ENCODE results near the gene TCIRG1.
A peak's percentile ranks its signal among the peaks of the same experiment; 100 is the strongest.

The TCIRG1 gene

DNA sequence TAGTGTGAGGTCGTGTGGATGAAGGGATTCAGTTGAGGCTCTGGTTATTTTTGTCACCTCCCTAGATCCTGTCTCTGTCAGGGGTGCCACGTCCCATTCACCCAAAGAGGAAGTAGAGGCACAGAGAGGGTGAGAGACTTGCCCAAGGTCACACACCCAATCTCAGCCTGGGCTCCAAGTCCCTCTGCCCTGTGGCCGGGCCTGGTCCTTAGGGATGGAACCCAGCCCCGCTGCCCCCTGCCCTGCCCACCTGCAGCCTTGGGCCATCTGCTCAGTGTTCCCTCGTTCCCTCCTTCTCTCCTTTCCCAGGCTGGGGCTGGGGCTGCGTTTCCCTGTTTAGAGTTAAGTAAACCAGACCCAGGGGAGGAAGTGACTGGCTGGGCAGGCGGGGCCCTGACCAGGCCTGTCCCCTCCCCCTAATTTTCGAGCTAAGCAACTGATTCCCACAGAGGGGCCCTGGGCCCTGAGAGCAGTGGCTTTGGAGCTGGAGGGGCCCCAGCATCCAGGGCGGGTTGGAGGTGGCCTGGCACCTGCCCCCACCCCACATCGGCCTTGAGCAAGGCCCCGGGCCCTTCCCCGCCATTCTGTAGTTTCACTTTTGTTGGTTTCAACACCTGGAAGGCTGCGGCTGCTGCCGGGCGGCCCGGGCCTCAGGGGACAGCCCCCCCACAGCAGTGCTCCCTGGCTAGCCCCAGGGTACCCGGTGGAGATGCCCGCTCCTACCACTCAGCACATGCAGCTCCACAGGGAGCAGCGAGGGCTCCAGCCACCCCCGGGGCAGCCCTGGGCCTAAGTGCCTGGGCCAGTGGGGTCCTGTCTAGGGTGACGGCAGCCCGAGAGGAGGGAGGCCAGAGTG, 1.5 kb downstream of the TCIRG1 start:
- peak; percentile 48 for DNase-seq

GRCh38 chr11:68040957-68041591, 2.2 kb downstream of the TCIRG1 start:
- no peak for DNase-seq

DNA sequence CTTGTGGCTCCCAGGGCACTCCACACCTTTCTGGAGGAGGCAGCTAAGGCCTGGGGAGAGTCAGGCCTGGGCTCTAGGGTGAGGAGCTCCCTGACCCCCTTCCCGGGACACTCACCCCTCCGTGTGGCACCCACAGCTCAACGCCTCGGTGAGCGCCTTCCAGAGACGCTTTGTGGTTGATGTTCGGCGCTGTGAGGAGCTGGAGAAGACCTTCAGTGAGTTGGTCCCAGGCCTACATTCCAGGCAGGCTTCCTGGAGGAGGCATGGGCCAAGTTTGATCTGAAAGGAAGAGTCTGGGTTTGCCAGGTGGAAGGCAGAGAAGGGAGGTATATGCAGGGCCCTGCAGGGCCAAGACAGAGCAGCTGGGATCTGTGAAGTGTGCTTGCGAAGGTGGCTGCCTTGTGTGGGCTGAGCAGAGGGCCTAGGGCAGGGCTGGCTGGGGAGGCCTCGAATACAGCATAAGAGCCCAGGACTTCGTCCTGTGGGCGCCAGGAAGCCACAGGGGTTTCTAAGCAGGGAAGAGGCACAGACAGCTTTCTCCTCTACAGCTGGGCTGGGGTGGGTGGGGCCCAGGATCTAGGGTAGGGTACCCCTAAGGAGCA, 2.9 kb downstream of the TCIRG1 start:
- DNase-seq = no peak

- no peak for DNase-seq
Observed at GRCh38 chr11:68042219-68043028, 3.6 kb downstream of the TCIRG1 start.

DNA sequence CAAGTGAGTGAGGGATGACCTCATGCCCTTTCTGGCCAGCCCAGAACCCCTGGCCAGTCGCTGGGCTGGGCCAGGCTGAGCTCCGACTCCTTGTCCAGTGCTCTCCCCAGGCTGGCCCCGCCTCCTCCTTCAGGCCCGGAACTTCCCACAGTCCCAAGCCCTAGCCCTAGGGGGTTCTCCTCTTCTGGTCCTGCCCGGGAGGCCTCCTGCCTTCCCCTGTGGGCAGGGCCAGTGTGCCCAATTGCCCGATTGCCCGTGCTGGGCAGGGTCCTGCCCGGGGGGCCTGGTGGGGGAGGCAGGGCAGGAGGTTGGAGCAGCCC, 4.2 kb downstream of the TCIRG1 start:
- no peak for DNase-seq

GRCh38 chr11:68043349-68044144, 4.7 kb downstream of the TCIRG1 start:
- DNase-seq = no peak

- DNase-seq = no peak
Observed at GRCh38 chr11:68044145-68044813, 5.5 kb downstream of the TCIRG1 start.

DNA sequence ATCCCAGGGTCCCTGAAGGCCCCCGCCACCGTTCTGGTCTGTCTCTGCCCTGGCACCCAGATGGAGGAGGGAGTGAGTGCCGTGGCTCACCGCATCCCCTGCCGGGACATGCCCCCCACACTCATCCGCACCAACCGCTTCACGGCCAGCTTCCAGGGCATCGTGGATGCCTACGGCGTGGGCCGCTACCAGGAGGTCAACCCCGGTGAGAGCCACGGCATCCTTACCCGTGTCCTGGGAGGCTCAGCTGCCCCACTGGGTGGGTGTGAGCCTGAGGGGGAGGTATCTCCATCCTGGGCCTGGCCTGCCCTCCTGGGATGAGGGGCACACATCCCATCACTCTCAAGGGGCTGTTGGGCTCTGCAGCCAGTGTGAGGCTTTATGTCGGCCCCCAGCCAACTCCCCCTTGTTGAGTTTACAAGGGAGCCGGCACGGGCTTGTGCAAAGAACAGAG, 6.1 kb downstream of the TCIRG1 start:
- DNase-seq = no peak

DNA sequence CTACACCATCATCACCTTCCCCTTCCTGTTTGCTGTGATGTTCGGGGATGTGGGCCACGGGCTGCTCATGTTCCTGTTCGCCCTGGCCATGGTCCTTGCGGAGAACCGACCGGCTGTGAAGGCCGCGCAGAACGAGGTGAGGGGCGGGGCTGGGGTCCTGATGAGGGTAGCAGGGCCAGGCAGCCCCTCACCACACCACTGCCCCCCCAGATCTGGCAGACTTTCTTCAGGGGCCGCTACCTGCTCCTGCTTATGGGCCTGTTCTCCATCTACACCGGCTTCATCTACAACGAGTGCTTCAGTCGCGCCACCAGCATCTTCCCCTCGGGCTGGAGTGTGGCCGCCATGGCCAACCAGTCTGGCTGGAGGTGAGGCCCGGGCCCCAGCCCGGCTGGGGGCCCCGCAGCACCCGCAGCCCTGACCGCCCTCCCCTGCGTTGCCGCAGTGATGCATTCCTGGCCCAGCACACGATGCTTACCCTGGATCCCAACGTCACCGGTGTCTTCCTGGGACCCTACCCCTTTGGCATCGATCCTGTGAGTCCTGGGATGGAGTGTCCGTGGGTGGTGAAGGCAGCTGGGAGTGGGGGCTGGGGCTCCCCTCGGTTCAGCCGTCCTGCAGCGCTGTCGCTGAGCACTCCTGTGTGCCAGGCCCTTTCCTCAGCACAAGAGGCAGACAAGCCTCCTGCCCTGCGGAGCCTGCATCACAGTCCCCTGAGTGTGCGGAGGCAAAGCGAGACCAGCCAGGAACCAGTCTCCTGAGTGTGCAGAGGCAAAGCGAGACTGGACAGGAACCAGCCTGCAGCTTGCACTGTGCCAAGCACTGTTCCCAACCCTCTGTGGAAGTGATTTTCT, 8.8 kb downstream of the TCIRG1 start:
- DNase-seq = no peak

DNA sequence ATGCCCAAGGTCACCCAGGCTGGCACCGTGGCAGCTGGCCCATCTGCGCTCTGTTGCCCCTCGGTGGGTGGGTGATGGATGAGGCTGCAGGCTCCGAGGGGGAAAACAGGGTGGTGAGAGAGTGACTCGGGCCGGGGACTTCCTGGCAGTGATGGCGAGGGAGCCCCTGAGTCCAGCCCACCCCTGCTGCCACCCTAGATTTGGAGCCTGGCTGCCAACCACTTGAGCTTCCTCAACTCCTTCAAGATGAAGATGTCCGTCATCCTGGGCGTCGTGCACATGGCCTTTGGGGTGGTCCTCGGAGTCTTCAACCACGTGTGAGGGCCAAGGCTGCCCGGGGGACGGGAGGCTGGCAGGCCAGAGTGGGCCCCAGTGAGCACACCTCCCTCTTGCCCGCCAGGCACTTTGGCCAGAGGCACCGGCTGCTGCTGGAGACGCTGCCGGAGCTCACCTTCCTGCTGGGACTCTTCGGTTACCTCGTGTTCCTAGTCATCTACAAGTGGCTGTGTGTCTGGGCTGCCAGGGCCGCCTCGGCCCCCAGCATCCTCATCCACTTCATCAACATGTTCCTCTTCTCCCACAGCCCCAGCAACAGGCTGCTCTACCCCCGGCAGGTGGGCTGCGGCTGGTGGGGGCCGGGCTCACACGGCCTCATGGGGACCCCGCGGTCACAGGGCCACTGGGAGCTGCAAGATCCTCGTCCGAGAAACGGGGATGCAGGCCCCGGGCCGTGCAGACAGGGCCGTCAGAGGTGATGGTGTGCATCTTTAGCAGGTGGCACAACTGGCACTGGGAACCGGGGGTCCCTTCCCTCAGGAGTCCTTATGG, 10.1 kb downstream of the TCIRG1 start:
- no peak for DNase-seq

- DNase-seq = no peak
Observed at GRCh38 chr11:68049509-68050370, 10.9 kb downstream of the TCIRG1 start.

DNA sequence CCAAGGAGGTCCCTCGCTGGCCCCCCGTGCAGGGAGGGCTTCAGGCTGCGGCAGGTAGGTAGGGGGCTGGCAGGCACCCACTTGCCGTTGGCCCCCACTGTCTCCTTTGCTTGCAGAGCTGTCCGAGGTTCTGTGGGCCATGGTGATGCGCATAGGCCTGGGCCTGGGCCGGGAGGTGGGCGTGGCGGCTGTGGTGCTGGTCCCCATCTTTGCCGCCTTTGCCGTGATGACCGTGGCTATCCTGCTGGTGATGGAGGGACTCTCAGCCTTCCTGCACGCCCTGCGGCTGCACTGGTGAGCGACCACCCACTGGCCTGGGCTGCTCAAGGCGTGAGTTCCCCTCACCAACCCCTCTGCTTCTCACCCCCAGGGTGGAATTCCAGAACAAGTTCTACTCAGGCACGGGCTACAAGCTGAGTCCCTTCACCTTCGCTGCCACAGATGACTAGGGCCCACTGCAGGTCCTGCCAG, 11.6 kb downstream of the TCIRG1 start:
- DNase-seq = no peak

DNA sequence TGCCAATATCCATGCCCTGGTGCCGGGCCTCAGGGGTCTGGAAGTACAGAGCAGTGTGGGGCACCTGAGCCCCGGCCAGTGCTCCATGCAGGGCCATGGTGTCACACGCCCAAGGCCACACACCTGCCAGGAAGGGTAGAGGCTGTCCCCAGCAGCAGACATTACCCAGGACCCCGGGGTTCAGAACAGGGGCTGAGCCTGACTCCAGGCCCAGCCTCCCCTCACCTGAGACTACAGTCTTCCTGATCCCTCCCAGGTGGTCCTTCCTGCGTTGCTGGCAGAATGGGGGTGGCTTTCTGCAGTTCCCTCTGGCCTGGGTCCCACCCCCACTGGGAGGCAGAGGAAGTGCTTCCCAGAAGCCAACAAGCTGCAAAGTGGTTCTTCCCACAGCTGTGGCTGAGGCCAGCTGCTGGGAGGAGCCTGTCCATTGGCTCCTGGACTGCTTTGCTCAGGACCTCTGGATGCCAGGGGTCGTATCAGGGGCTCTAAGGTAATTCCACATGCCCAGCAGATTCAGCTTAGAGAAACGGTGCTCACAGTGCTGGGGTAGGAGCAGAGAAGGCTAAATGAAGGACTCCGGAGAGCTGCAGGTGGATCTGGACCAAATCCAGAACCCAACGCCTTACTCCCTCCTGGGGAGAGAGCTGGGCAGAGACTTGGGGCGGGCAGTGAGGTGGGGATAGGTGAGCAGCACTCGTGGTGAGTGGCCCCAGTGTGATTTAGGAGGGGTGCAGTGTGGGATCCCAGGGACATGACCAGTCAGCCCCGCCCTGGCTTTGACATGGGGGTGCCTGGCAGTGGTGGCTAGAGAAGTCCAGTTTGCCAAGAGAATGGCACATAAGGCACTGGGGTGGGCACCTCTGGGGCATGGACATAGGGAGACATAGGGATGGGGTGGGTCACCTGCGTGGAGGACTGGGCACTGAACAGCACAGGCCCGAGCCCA, 12.6 kb downstream of the TCIRG1 start:
- no peak for DNase-seq

DNA sequence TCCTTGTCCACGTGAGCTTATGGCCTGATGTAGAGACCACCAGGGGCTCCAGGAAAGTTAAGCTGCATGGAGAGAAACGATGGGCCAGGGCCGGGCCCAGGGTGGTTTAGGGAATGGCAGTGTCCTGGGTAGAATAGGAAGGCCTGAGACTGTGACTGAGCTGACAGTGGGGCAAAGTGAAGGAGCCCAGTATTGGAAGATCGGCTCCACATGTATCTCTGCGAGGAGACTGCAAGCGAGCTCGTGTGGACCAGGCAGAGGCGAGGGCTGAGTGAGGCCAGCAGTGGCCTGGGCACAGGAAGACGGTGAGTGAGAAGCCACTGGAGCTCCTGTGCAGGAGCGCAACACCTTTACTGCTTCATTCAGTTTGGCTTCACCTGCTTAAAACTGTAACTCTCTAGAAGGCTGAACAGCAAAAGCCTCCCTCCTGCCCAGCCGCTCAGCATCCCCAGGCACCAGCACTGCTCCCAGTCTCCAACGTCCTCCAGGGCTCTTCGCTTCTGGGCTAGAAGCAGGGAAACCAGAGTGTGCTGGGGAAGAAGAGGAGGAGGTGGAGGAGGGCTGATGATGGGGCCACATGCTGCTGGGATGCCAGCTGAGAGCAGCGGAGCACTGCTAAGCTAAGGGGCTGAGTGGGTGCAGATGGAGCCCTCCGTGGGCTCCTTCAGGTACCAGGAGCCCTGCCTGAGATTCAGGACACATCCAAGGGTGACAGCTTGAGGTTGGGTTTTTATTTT, 13.5 kb downstream of the TCIRG1 start:
- no peak for DNase-seq

DNA sequence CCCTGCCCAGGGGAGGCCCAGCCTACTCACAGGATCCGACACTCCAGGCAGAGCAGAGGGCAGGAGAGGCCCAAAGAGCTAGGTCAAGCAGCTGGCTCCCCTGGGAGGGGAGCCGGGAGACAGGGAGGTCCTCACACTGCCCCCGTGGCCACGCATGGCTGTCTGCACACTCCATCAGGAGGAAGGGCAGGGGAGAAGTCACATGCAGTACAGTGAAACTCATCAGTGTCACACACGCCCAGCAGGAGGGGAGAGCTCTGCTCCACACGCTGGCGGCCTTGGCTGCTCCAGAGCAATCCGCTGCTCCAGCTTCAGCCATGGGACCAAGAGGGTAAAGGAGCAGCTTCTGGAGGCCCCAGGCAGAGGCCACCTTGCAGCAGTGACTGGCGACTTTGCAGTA, 14.3 kb downstream of the TCIRG1 start:
- DNase-seq = no peak

DNA sequence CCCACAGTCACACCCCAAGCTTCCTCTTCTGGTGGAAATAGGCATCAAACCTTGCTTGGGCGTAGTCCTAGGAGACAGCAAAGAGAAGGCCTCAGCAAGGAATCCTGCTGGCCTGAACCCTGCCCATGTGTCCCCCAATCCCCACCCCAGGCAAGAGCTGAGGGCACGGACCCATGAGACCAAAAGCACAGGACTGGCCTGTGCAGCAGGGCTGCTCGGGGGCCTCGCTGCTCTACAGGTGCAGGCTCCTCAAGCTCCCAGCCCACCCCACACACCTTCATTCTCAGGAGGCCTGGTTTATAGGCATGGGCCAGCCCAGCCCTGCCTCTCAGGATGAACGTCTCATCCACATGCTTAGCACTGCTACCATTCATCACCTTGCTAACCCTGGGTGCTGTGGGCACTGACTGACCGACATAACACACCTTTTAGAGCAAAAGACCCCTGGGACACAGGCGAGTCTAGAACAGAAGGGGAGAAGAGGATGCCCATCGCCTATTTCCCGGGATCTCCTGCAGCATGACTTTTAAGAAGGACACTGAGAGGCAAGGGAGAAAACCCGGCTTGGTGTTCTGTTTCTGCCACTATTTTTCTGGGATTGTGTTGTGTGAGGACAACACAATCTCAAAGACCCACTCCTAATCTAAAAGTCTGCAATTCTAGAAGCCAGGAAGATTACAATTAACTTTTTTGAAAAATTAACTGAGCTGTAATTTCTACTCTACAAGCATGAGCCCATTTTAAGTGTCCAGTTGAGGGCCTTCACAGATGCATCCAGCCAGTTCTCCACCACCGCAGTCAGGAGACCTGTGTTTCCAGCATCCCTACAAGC, 15.4 kb downstream of the TCIRG1 start:
- no peak for DNase-seq

Data from CD4-positive, alpha-beta T cell treated with Interferon gamma for 1 hour (primary cell).